HUES64 (cell line): ENCODE data around the gene GSTT2B.
"Not testable (repeated sequence)": the region's sequence is repeated elsewhere in the genome, so short reads cannot be mapped to it uniquely, and the experiment has no call there.

Experiments
- H3K27ac ChIP-seq: 2 replicates; pipeline ENCODE4 v1.7.0; 2013; ENCODE audit warnings: low read depth, low read length, inconsistent platforms
- H3K27me3 ChIP-seq: 2 replicates; pipeline ENCODE4 v1.6.1; 2013; ENCODE audit warnings: mild to moderate bottlenecking, low read length; ENCODE audit not compliant: insufficient read depth
- H3K36me3 ChIP-seq: 2 replicates; pipeline ENCODE4 v1.6.1; 2013; ENCODE audit warnings: mild to moderate bottlenecking, low read length; ENCODE audit not compliant: insufficient read depth
- H3K4me1 ChIP-seq: 2 replicates; pipeline ENCODE4 v1.6.1; 2013; ENCODE audit warnings: mild to moderate bottlenecking, low read length, moderate library complexity; ENCODE audit not compliant: insufficient read depth
- H3K4me3 ChIP-seq: 2 replicates; pipeline ENCODE4 v1.5.1; 2013; ENCODE audit warnings: mild to moderate bottlenecking, low read length, moderate library complexity
- H3K9ac ChIP-seq: 2 replicates; pipeline ENCODE4 v1.6.1; 2013; ENCODE audit warnings: mild to moderate bottlenecking, low read depth, low read length
- H3K9me3 ChIP-seq: 2 replicates; pipeline ENCODE4 v1.6.1; 2013; ENCODE audit warnings: low read depth, low read length; ENCODE audit not compliant: insufficient read depth
- WGBS: fragments of 150-250, 120-280 bp; methylation state at CpG from one replicate; pipeline ENCODE4 v1.1.7; 2013; ENCODE audit warnings: missing lambda C conversion rate; 5-methylcytosine and 5-hydroxymethylcytosine counted together

Gene GSTT2B

GRCh38 chr22:23956301-23956900, 4.6 kb downstream of the GSTT2B start:
- Histone ChIP-seq H3K27ac (peak overlapping the region; percentile 80; the same call in 1 of the 2 replicates), H3K4me1 (peaks cover 12% of the 10 kb centered on the region), H3K4me3 (peak overlapping the region; percentile 19; the same call in 1 of the 2 replicates), H3K9ac (0 out of 2 replicates have a peak overlapping the region, but pooled peaks have one; percentile 13)
- H3K36me3 ChIP-seq, H3K9me3 ChIP-seq, H3K27me3 ChIP-seq: not testable (repeated sequence)
- WGBS, result 2% methylated on average over 12 of the region's 12 CpGs

GRCh38 chr22:23955886-23956285, 5.1 kb downstream of the GSTT2B start:
- 16% methylated on average over 6 of the region's 8 CpGs for WGBS
- Histone ChIP-seq H3K4me3 (0 out of 2 replicates have a peak overlapping the region, but pooled peaks have one; percentile 26), H3K27ac (peak overlapping the region; percentile 80; the same call in 1 of the 2 replicates), H3K4me1 (peaks cover 12% of the 10 kb centered on the region)
- H3K27me3 ChIP-seq, H3K9me3 ChIP-seq, H3K36me3 ChIP-seq, H3K9ac ChIP-seq: not testable (repeated sequence)

GRCh38 chr22:23954991-23955305, 6.0 kb downstream of the GSTT2B start:
- WGBS, result 68% methylated on average over 5 of the region's 6 CpGs
- not testable (repeated sequence) for H3K27ac ChIP-seq, H3K36me3 ChIP-seq, H3K4me3 ChIP-seq, H3K27me3 ChIP-seq, H3K9ac ChIP-seq, H3K9me3 ChIP-seq
- peaks cover 12% of the 10 kb centered on the region for H3K4me1 ChIP-seq

- WGBS, result 82% methylated on average over 8 of the region's 8 CpGs
- H3K4me1 ChIP-seq, result peaks cover 12% of the 10 kb centered on the region
- not testable (repeated sequence) for H3K9ac ChIP-seq
Observed at GRCh38 chr22:23954193-23954990, 6.6 kb downstream of the GSTT2B start.

GRCh38 chr22:23953485-23953884, 7.5 kb downstream of the GSTT2B start:
- H3K9ac ChIP-seq, H3K4me3 ChIP-seq, H3K9me3 ChIP-seq, H3K36me3 ChIP-seq, H3K27me3 ChIP-seq, H3K27ac ChIP-seq: not testable (repeated sequence)
- H3K4me1 ChIP-seq, result peaks cover 12% of the 10 kb centered on the region
- 83% methylated on average over 4 of the region's 4 CpGs for WGBS

More at GRCh38 chr22:23954193-23954990, 6.6 kb downstream of the GSTT2B start:
- not testable (repeated sequence) for H3K9me3 ChIP-seq, H3K27me3 ChIP-seq, H3K36me3 ChIP-seq, H3K4me3 ChIP-seq, H3K27ac ChIP-seq

GRCh38 chr22:23952794-23953405, 8.1 kb downstream of the GSTT2B start:
- H3K36me3 ChIP-seq, H3K4me3 ChIP-seq, H3K27me3 ChIP-seq, H3K9ac ChIP-seq, H3K27ac ChIP-seq, H3K9me3 ChIP-seq: not testable (repeated sequence)
- peaks cover 12% of the 10 kb centered on the region for H3K4me1 ChIP-seq
- WGBS, result 76% methylated on average over 10 of the region's 11 CpGs

- H3K27me3 ChIP-seq, H3K4me3 ChIP-seq, H3K9me3 ChIP-seq, H3K36me3 ChIP-seq, H3K27ac ChIP-seq, H3K9ac ChIP-seq: not testable (repeated sequence)
- H3K4me1 ChIP-seq, result peaks cover 12% of the 10 kb centered on the region
- 45% methylated on average over 2 of the region's 2 CpGs for WGBS
Observed at GRCh38 chr22:23951383-23951782, 9.6 kb downstream of the GSTT2B start.

- H3K9ac ChIP-seq, H3K4me1 ChIP-seq, H3K27ac ChIP-seq, H3K4me3 ChIP-seq, H3K9me3 ChIP-seq, H3K36me3 ChIP-seq, H3K27me3 ChIP-seq: not testable (repeated sequence)
- WGBS, result 86% methylated on average over 16 of the region's 18 CpGs
Observed at GRCh38 chr22:23949764-23950163, 11.2 kb downstream of the GSTT2B start.

GRCh38 chr22:23947391-23947790, 13.6 kb downstream of the GSTT2B start:
- not testable (repeated sequence) for H3K27me3 ChIP-seq, H3K9ac ChIP-seq, H3K36me3 ChIP-seq, H3K4me1 ChIP-seq, H3K9me3 ChIP-seq, H3K4me3 ChIP-seq, H3K27ac ChIP-seq
- WGBS, result 85% methylated on average over 1 of the region's 3 CpGs

GRCh38 chr22:23940166-23940565, 20.8 kb downstream of the GSTT2B start:
- not testable (repeated sequence) for H3K9me3 ChIP-seq, H3K9ac ChIP-seq, H3K4me1 ChIP-seq, H3K27me3 ChIP-seq, H3K36me3 ChIP-seq, H3K27ac ChIP-seq, H3K4me3 ChIP-seq
- no CpG with 5 or more reads among the region's 14 CpGs for WGBS

- Histone ChIP-seq H3K36me3 (no peaks in the 10 kb centered on the region), H3K9me3 (no peaks in the 10 kb centered on the region), H3K27ac (no peak overlapping the region), H3K4me1 (no peaks in the 10 kb centered on the region), H3K4me3 (no peak overlapping the region), H3K9ac (no peak overlapping the region), H3K27me3 (no peaks in the 10 kb centered on the region)
- WGBS, result 83% methylated on average over 3 of the region's 3 CpGs
Observed at GRCh38 chr22:23939017-23939357, 22.0 kb downstream of the GSTT2B start.
